HepG2 (cell line): ENCODE results near the gene TCAP. TPM values are rescaled to one million over a fixed set of nuclear protein-coding genes. Genes with fewer than 3 reads are reported as not detected.

Experiments used
- ARNTL ChIP-seq: sonication (generic); formaldehyde crosslinking; IDR thresholded peaks from 2 replicates; pipeline ENCODE4 v1.4.0; 2020; ENCODE audit warnings: mild to moderate bottlenecking, missing genetic modification reagents
- DBP ChIP-seq: sonication (generic); formaldehyde crosslinking; IDR thresholded peaks from 2 replicates; pipeline ENCODE4 v1.4.0; 2020; ENCODE audit warnings: missing genetic modification reagents; ENCODE audit errors: not compliant biosample characterization
- DRAP1 ChIP-seq: IDR thresholded peaks from 2 replicates; pipeline ENCODE4 v1.6.1; 2016; ENCODE audit warnings: missing genetic modification reagents, missing compliant biosample characterization
- FOXK1 ChIP-seq: sonication (generic); formaldehyde crosslinking; IDR thresholded peaks from 2 replicates; pipeline ENCODE4 v1.4.0; 2020; ENCODE audit warnings: low read depth, missing genetic modification reagents, borderline replicate concordance
- MYC ChIP-seq: sonication (generic); formaldehyde crosslinking; IDR thresholded peaks from 2 replicates; pipeline ENCODE4 v1.9.0; 2021; ENCODE audit warnings: missing genetic modification reagents, borderline replicate concordance
- PRDM10 ChIP-seq: sonication (generic); formaldehyde crosslinking; IDR thresholded peaks from 2 replicates; pipeline ENCODE4 v1.4.0; 2020; ENCODE audit warnings: low read depth, missing genetic modification reagents
- REST ChIP-seq, 2 experiments: IDR thresholded peaks; 2 replicates each; pipeline ENCODE4 v1.6.1; 2011 to 2012; ENCODE audit warnings: low read length in 2 of 2, borderline replicate concordance in 1 of 2, low read depth in 1 of 2, mild to moderate bottlenecking in 1 of 2, moderate library complexity in 1 of 2
- THAP9 ChIP-seq: sonication (generic); formaldehyde crosslinking; IDR thresholded peaks from 2 replicates; pipeline ENCODE4; 2020; ENCODE audit warnings: missing genetic modification reagents, mild to moderate bottlenecking, borderline replicate concordance
- ZEB1 ChIP-seq: IDR thresholded peaks from 2 replicates; pipeline ENCODE4 v1.6.1; 2012; ENCODE audit warnings: mild to moderate bottlenecking, low read depth, inconsistent platforms; ENCODE audit not compliant: insufficient replicate concordance
- ZFAT ChIP-seq: sonication (generic); formaldehyde crosslinking; conservative IDR thresholded peaks from 2 replicates; pipeline ENCODE4 v1.8.1; 2023; ENCODE audit warnings: missing genetic modification reagents, inconsistent platforms
- ZNF274 ChIP-seq: sonication (generic); formaldehyde crosslinking; IDR thresholded peaks from 2 replicates; pipeline ENCODE4 v1.5.1; 2020; ENCODE audit warnings: mild to moderate bottlenecking, missing genetic modification reagents
- ZNF615 ChIP-seq: sonication (generic); formaldehyde crosslinking; IDR thresholded peaks from 2 replicates; pipeline ENCODE4 v1.5.0; 2020; ENCODE audit warnings: mild to moderate bottlenecking, missing genetic modification reagents, borderline replicate concordance
- ZNF672 ChIP-seq: sonication (generic); formaldehyde crosslinking; IDR thresholded peaks from 2 replicates; pipeline ENCODE4 v1.8.1; 2022; ENCODE audit warnings: missing genetic modification reagents
- ZNF878 ChIP-seq: sonication (generic); formaldehyde crosslinking; IDR thresholded peaks from 2 replicates; pipeline ENCODE4 v1.8.1; 2023; ENCODE audit warnings: mild to moderate bottlenecking, missing genetic modification reagents, moderate library complexity
- ZSCAN22 ChIP-seq: sonication (generic); formaldehyde crosslinking; IDR thresholded peaks from 2 replicates; pipeline ENCODE4 v1.4.0; 2020; ENCODE audit warnings: mild to moderate bottlenecking, missing genetic modification reagents
- polyA plus RNA-seq, 8 experiments: library from polyadenylated mRNA; depleted of rRNA in 3 of 8; stranded (reverse) in 7 of 8; unstranded in 1 of 8; fragments of >200 nt; fragmentation: Illumina TruSeq in 4 of 8; extraction: Trizol in 4 of 8; gene quantifications; 2 replicates each; pipeline versions ENCODE4 v1.2.1 to v1.2.3, GENCODE V29; 2011 to 2016; ENCODE audit warnings: low read depth in 4 of 8, missing spikeins in 1 of 8, mixed read lengths in 1 of 8; ENCODE audit not compliant: insufficient read depth in 1 of 8
- total RNA-seq, 5 experiments: library from RNA; depleted of rRNA; stranded (reverse); fragments of >200 nt; fragmentation: Illumina TruSeq; extraction: Trizol; gene quantifications; 2 replicates each; pipeline ENCODE4 v1.2.3, GENCODE V29; 2016; ENCODE audit warnings: low read depth in 1 of 5

The TCAP gene
- total and polyA plus RNA-seq, 2 of the 13 experiments (the other 11 are each of a cell fraction or from before 2014, with no cell fraction given) = 0.24 to 0.65 TPM

- TF ChIP-seq ZNF672 (no peak), ZNF615 (CRISPR knock-in tag) (no peak), FOXK1 (CRISPR knock-in tag) (peak; percentile 84; the same call in 1 of the 2 replicates), ZFAT (CRISPR knock-in tag) (no peak), ZNF274 (CRISPR knock-in tag) (peak; percentile 97), DBP (CRISPR knock-in tag) (no peak), REST (IDR thresholded peaks at IDR 0.05; ENCODE audit: borderline replicate concordance in 1 of 2, low read depth in 1 of 2, low read length in 2 of 2) (no peak), DRAP1 (CRISPR knock-in tag) (peak; percentile 58), MYC (CRISPR knock-in tag) (peak; percentile 88), THAP9 (CRISPR knock-in tag) (no peak), ZSCAN22 (CRISPR knock-in tag) (0 out of 2 replicates have a peak, but pooled peaks have one; percentile 46), ARNTL (CRISPR knock-in tag) (0 out of 2 replicates have a peak, but pooled peaks have one; percentile 40), PRDM10 (CRISPR knock-in tag) (0 out of 2 replicates have a peak, but pooled peaks have one; percentile 28), ZNF878 (CRISPR knock-in tag) (peak; percentile 39; the same call in 1 of the 2 replicates), ZEB1 (no peak)
These were observed 3.1 kb downstream of the TCAP start, which contains the start of gene PNMT (continued) for GRCh38 chr17:39667945-39668924.
